H9 (cell line): ENCODE results near the gene RCAN2. TPM values are rescaled to one million over a fixed set of nuclear protein-coding genes. Genes with fewer than 3 reads are reported as not detected.

Experiments
- DNase-seq: peaks from one replicate; pipeline ENCODE4 v3.0.0-alpha.2; 2017
- H2AFZ ChIP-seq: one replicate; pipeline ENCODE4 v1.6.1; 2013; ENCODE audit warnings: mild to moderate bottlenecking, low read length, control low read depth, moderate library complexity
- H2AK5ac ChIP-seq: 2 replicates; pipeline ENCODE4 v1.6.1; 2013; ENCODE audit warnings: low read length, control low read depth, mixed read lengths; ENCODE audit not compliant: insufficient read length
- H2BK120ac ChIP-seq: one replicate; pipeline ENCODE4 v1.6.1; 2013; ENCODE audit warnings: low read depth, mild to moderate bottlenecking, low read length, control low read depth, inconsistent platforms; ENCODE audit not compliant: poor library complexity, severe bottlenecking
- H2BK12ac ChIP-seq: 2 replicates; pipeline ENCODE4 v1.6.1; 2013; ENCODE audit warnings: low read length, control low read depth, mixed read lengths, low read depth; ENCODE audit not compliant: insufficient read length
- H2BK15ac ChIP-seq: 2 replicates; pipeline ENCODE4 v1.6.1; 2013; ENCODE audit warnings: low read depth, low read length, control low read depth
- H2BK20ac ChIP-seq: one replicate; pipeline ENCODE4 v1.6.1; 2013; ENCODE audit warnings: low read depth, mild to moderate bottlenecking, low read length, control low read depth, inconsistent platforms; ENCODE audit not compliant: poor library complexity, severe bottlenecking
- H2BK5ac ChIP-seq: 2 replicates; pipeline ENCODE4 v1.6.1; 2013; ENCODE audit warnings: low read length, control low read depth, mixed read lengths; ENCODE audit not compliant: insufficient read length
- H3K14ac ChIP-seq: 2 replicates; pipeline ENCODE4 v1.6.1; 2013; ENCODE audit warnings: low read length, control low read depth; ENCODE audit not compliant: insufficient read depth
- H3K18ac ChIP-seq: 2 replicates; pipeline ENCODE4 v1.6.1; 2013; ENCODE audit warnings: low read depth, mild to moderate bottlenecking, mixed read lengths, low read length, control low read depth; ENCODE audit not compliant: insufficient read length
- H3K23ac ChIP-seq: 2 replicates; pipeline ENCODE4 v1.6.1; 2013; ENCODE audit warnings: low read length, control low read depth, mixed read lengths, low read depth; ENCODE audit not compliant: insufficient read length
- H3K23me2 ChIP-seq: 2 replicates; pipeline ENCODE4 v1.6.1; 2013; ENCODE audit warnings: low read depth, mild to moderate bottlenecking, mixed read lengths, low read length, control low read depth; ENCODE audit not compliant: insufficient read length, poor library complexity, severe bottlenecking
- H3K27ac ChIP-seq: 2 replicates; pipeline ENCODE4 v1.5.1; 2013; ENCODE audit warnings: low read length, control low read depth, mixed read lengths, low read depth; ENCODE audit not compliant: insufficient read length
- H3K27me3 ChIP-seq: 2 replicates; pipeline ENCODE4 v1.6.1; 2013; ENCODE audit warnings: low read length, control low read depth, inconsistent platforms; ENCODE audit not compliant: insufficient read depth
- H3K4ac ChIP-seq: 2 replicates; pipeline ENCODE4 v1.6.1; 2013; ENCODE audit warnings: low read depth, mild to moderate bottlenecking, control low read depth, inconsistent platforms, low read length, moderate library complexity
- H3K4me1 ChIP-seq: 2 replicates; pipeline ENCODE4 v1.6.1; 2013; ENCODE audit warnings: low read length, control low read depth, inconsistent platforms; ENCODE audit not compliant: insufficient read depth
- H3K4me2 ChIP-seq: 2 replicates; pipeline ENCODE4 v1.6.1; 2013; ENCODE audit warnings: low read length, control low read depth, mixed read lengths; ENCODE audit not compliant: insufficient read length, insufficient read depth
- H3K56ac ChIP-seq: 2 replicates; pipeline ENCODE4 v1.6.1; 2013; ENCODE audit warnings: low read depth, mild to moderate bottlenecking, mixed read lengths, low read length, control low read depth; ENCODE audit not compliant: insufficient read length
- H3K79me1 ChIP-seq: 2 replicates; pipeline ENCODE4 v1.6.1; 2013; ENCODE audit warnings: low read depth, mild to moderate bottlenecking, moderate library complexity, low read length, control low read depth, inconsistent platforms; ENCODE audit not compliant: insufficient read depth, poor library complexity, severe bottlenecking
- H3K79me2 ChIP-seq: 2 replicates; pipeline ENCODE4 v1.6.1; 2013; ENCODE audit warnings: low read length, control low read depth, inconsistent platforms; ENCODE audit not compliant: insufficient read depth
- H3K9ac ChIP-seq: 2 replicates; pipeline ENCODE4 v1.6.1; 2013; ENCODE audit warnings: low read length, control low read depth, mixed read lengths; ENCODE audit not compliant: insufficient read length; ENCODE audit errors: extremely low read depth
- H3K9me3 ChIP-seq: one replicate; pipeline ENCODE4 v1.6.1; 2013; ENCODE audit warnings: low read depth, low read length, inconsistent platforms; ENCODE audit not compliant: control insufficient read depth
- H3T11ph ChIP-seq: one replicate; pipeline ENCODE4 v1.6.1; 2013; ENCODE audit warnings: mild to moderate bottlenecking, low read length, control low read depth, inconsistent platforms
- H4K20me1 ChIP-seq: one replicate; pipeline ENCODE4 v1.6.1; 2013; ENCODE audit not compliant: control insufficient read depth, insufficient read length, insufficient read depth
- H4K5ac ChIP-seq: 2 replicates; pipeline ENCODE4 v1.6.1; 2013; ENCODE audit warnings: low read depth, mild to moderate bottlenecking, mixed read lengths, low read length, control low read depth; ENCODE audit not compliant: insufficient read length
- H4K8ac ChIP-seq: replicated peaks from 2 replicates; pipeline ENCODE4 v1.6.1; 2013; ENCODE audit warnings: low read length, control low read depth, mixed read lengths, low read depth; ENCODE audit not compliant: insufficient read length
- H4K91ac ChIP-seq: 2 replicates; pipeline ENCODE4 v1.6.1; 2013; ENCODE audit warnings: low read depth, mild to moderate bottlenecking, moderate library complexity, mixed read lengths, low read length, control low read depth; ENCODE audit not compliant: insufficient read length
- H3K27ac Mint-ChIP-seq, 3 experiments: 2 replicates in 2 of 3; 3 replicates in 1 of 3; pipeline ENCODE4 v1.8.0; 2020 to 2021; ENCODE audit warnings: mixed read lengths in 3 of 3, mild to moderate bottlenecking in 1 of 3, moderate library complexity in 1 of 3
- H3K27me3 Mint-ChIP-seq: 2 replicates; pipeline ENCODE4 v1.8.0; 2021; ENCODE audit warnings: low read depth, mild to moderate bottlenecking, moderate library complexity, mixed read lengths
- H3K36me3 Mint-ChIP-seq, 3 experiments: 2 replicates in 2 of 3; 3 replicates in 1 of 3; pipeline ENCODE4 v1.8.0; 2020 to 2021; ENCODE audit warnings: low read depth in 3 of 3, mixed read lengths in 3 of 3; ENCODE audit not compliant: insufficient read depth in 1 of 3
- H3K4me1 Mint-ChIP-seq, 2 experiments: 2 replicates each; pipeline ENCODE4 v1.8.0; 2020; ENCODE audit warnings: mixed read lengths in 2 of 2
- H3K4me3 Mint-ChIP-seq, 2 experiments: 2 replicates in 1 of 2; 3 replicates in 1 of 2; pipeline ENCODE4 v1.8.0; 2020 to 2021; ENCODE audit warnings: mild to moderate bottlenecking in 2 of 2, mixed read lengths in 2 of 2, moderate library complexity in 1 of 2
- H3K9me3 Mint-ChIP-seq, 2 experiments: 2 replicates in 1 of 2; 3 replicates in 1 of 2; pipeline ENCODE4 v1.8.0; 2020; ENCODE audit warnings: mild to moderate bottlenecking in 2 of 2, mixed read lengths in 2 of 2, moderate library complexity in 1 of 2
- WGBS: extraction: QIAGEN DNeasy Blood & Tissue Kit; methylation state at CpG from one replicate; pipeline ENCODE4 v1.1.7; 2013; ENCODE audit warnings: missing lambda C conversion rate, low lambda C conversion rate, mixed read lengths; ENCODE audit not compliant: insufficient read length; ENCODE audit errors: extremely low coverage; 5-methylcytosine and 5-hydroxymethylcytosine counted together
- total RNA-seq: library from RNA; stranded (reverse); gene quantifications from 2 replicates; pipeline ENCODE4 v1.2.1, GENCODE V29; 2021
- TF ChIP-seq, protein P1 (sequence below): fragments of 200-600 bp; sonication (generic); conservative IDR thresholded peaks from 3 replicates; pipeline ENCODE4 v1.8.0; 2021; ENCODE audit warnings: antibody characterized with exemption, mild to moderate bottlenecking

The RCAN2 gene
- total RNA-seq, 1 experiment from 2014 or later = 3.0 TPM

DNA sequence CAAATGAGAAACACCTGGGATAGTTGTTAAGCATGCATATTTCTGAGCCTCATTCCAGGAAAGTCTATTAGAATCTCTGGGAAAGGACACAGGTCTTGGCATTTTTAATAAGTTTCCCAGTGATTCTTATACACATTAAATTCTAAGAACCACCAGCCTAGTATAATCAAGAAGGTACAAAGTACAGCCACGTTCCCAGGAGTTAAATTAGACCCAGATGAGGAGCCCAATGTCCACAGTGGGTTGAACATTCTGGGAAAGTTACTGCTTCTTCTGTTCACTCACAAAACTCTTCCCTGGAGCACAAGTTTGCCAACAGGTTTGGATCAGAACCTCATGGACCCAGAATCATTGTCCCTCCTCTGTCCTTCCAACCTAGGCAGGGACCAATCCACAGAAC is 90.4 kb downstream of the RCAN2 start:
- no peaks in the 10 kb centered on the region for H3K4me1 Mint-ChIP-seq
- Histone ChIP-seq H3K4me1 (no peaks in the 10 kb centered on the region), H3K18ac (no peak overlapping the region), H3K27ac (no peak overlapping the region), H3K9ac (no peak overlapping the region), H3K23ac (no peak overlapping the region), H3K79me2 (no peaks in the 10 kb centered on the region), H4K8ac (no peak overlapping the region), H2BK15ac (no peak overlapping the region), H3K23me2 (no peaks in the 10 kb centered on the region), H2BK20ac (no peak overlapping the region), H3K79me1 (no peaks in the 10 kb centered on the region), H2BK12ac (no peak overlapping the region), H2AFZ (no peak overlapping the region), H3K27me3 (no peaks in the 10 kb centered on the region), H3K4me2 (no peak overlapping the region), H3K56ac (no peak overlapping the region), H4K5ac (no peak overlapping the region), H4K20me1 (no peaks in the 10 kb centered on the region), H3K9me3 (no peaks in the 10 kb centered on the region), H2AK5ac (no peak overlapping the region), H3K14ac (no peak overlapping the region), H3K4ac (no peak overlapping the region), H4K91ac (no peak overlapping the region), H2BK5ac (no peak overlapping the region), H2BK120ac (no peak overlapping the region), H3T11ph (no peak overlapping the region)
- H3K36me3 Mint-ChIP-seq = no peaks in the 10 kb centered on the region
- peaks cover 2% of the 10 kb centered on the region; the same call in 1 of the 2 replicates for H3K27me3 Mint-ChIP-seq
- no peaks in the 10 kb centered on the region for H3K9me3 Mint-ChIP-seq
- H3K4me3 Mint-ChIP-seq = no peak overlapping the region
- no peak overlapping the region for H3K27ac Mint-ChIP-seq
- no CpG with 5 or more reads among the region's 1 CpG for WGBS
- TF ChIP-seq, protein P1, sequence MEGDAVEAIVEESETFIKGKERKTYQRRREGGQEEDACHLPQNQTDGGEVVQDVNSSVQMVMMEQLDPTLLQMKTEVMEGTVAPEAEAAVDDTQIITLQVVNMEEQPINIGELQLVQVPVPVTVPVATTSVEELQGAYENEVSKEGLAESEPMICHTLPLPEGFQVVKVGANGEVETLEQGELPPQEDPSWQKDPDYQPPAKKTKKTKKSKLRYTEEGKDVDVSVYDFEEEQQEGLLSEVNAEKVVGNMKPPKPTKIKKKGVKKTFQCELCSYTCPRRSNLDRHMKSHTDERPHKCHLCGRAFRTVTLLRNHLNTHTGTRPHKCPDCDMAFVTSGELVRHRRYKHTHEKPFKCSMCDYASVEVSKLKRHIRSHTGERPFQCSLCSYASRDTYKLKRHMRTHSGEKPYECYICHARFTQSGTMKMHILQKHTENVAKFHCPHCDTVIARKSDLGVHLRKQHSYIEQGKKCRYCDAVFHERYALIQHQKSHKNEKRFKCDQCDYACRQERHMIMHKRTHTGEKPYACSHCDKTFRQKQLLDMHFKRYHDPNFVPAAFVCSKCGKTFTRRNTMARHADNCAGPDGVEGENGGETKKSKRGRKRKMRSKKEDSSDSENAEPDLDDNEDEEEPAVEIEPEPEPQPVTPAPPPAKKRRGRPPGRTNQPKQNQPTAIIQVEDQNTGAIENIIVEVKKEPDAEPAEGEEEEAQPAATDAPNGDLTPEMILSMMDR = no peak
- DNase-seq = no peak
